Large intestine (tissue), 3 donors: ENCODE results near the gene INSC. TPM values are rescaled to one million over a fixed set of nuclear protein-coding genes. Genes with fewer than 3 reads are reported as not detected.

Source experiments
- DNase-seq, 2 donors: peaks; one replicate each; pipeline versions ENCODE4 v3.0.0 to v3.0.0-alpha.2; 2013
- H3K27ac ChIP-seq: one replicate; pipeline ENCODE4 v1.5.1; 2013; ENCODE audit warnings: low read length
- H3K27me3 ChIP-seq: 2 replicates; pipeline ENCODE4 v1.6.1; 2013; ENCODE audit warnings: low read length; ENCODE audit not compliant: control insufficient read depth, insufficient read depth
- H3K36me3 ChIP-seq: 2 replicates; pipeline ENCODE4 v1.6.1; 2013; ENCODE audit warnings: low read length; ENCODE audit not compliant: control insufficient read depth, insufficient read depth
- H3K4me1 ChIP-seq: one replicate; pipeline ENCODE4 v1.6.1; 2013; ENCODE audit warnings: low read length; ENCODE audit not compliant: control insufficient read depth, insufficient read depth
- H3K4me3 ChIP-seq: one replicate; pipeline ENCODE4 v1.5.1; 2013; ENCODE audit warnings: low read length
- H3K9me3 ChIP-seq: one replicate; pipeline ENCODE4 v1.6.1; 2013; ENCODE audit warnings: mild to moderate bottlenecking, low read depth, low read length, moderate library complexity; ENCODE audit not compliant: control insufficient read depth
- WGBS: methylation state at CpG from one replicate; pipeline ENCODE4 v1.1.5; 2013; ENCODE audit warnings: low lambda C conversion rate; ENCODE audit not compliant: insufficient coverage; 5-methylcytosine and 5-hydroxymethylcytosine counted together
- polyA plus RNA-seq: library from polyadenylated mRNA; unstranded; fragments of 120-200 nt; gene quantifications from one replicate; pipeline ENCODE4 v1.2.1, GENCODE V29; 2013

INSC gene
- polyA plus RNA-seq, 1 donor, result 7.2 TPM

DNA sequence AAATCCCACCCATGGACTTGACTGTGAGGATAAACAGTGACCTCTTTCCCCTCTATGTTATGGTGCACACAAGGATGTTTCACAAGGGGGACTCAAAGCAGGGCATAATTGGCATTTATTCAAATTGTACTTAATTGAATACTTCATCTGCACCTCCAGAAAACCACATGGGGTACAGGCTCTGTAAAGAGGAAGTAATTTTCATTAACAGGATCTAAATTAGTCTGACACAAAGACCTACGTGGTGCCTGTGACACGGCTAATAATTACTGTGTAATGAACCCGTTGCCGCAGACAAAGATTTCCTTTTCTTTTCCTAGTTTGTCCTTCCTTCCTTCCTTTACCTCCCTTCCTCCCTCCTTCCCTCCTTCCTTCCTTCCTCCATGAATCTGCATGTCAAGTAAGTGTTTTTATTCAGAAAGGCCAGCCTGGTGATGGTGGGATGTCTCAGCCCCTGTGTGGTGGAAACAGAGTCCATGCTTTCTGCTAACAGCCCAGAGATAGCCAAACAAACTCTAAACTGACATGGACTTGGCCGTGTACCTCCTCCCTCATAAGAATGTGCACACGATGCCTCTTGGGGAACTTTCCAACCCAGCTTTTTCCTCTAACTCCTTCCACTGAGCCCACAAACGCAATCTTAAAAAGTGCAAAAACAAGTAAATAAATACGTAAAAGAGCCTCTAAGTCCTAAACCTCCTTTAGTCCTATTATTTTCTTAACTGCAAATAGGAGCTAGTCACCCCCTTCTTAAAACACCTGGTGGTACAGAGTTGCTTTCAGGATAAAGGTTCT lies 118.8 kb downstream of the INSC start:
- DNase-seq, result no peak
- WGBS, result 60% methylated on average over 2 of the region's 8 CpGs
- Histone ChIP-seq H3K27ac (no peak overlapping the region), H3K27me3 (peaks cover 2% of the 10 kb centered on the region), H3K4me3 (no peak overlapping the region), H3K4me1 (no peaks in the 10 kb centered on the region), H3K36me3 (no peaks in the 10 kb centered on the region), H3K9me3 (no peaks in the 10 kb centered on the region)

DNA sequence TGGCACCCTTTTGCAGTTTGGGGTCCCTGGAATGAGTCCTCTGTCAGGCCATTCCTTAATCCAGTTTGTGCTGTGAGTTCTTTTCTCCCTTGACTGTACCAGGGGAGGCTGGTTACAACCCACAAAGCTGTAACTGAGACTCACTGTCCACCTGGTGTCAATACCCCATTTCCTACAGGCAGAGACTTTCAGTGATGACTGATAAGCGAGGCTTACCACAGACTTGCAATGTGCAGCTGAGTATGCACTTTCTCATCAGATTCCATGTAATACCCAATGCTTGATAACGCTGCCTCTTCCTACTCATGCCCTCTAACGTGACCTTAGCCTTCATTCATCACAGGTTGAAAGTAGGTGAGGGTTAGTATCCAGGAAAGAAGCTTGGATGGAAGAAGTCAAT lies 120.1 kb downstream of the INSC start:
- Histone ChIP-seq H3K27me3 (no peaks in the 10 kb centered on the region), H3K27ac (no peak overlapping the region), H3K9me3 (no peaks in the 10 kb centered on the region), H3K4me1 (no peaks in the 10 kb centered on the region), H3K4me3 (no peak overlapping the region), H3K36me3 (no peaks in the 10 kb centered on the region)
- DNase-seq, result no peak
- WGBS, result 72% methylated on average over 2 of the region's 3 CpGs

DNA sequence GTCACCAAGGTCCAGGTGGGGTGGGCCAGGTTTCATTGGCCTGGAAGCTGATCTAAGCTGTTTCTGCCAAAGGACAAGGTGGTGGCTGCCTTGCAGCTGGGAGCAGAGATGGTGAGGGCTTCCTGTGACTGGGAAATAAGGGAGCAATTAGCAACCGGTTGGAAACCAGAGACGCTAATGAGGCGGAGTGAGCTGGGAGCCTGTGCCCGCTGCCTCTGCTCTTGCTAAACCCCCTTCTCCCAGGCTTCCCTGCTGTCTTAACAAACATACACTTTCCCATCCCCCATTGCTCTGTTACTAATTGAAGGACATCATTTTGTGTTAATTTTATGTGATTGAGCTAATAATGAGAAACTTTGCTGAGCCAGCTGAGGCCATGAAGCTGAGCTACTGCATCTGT lies 121.8 kb downstream of the INSC start:
- Histone ChIP-seq H3K4me1 (no peaks in the 10 kb centered on the region), H3K36me3 (no peaks in the 10 kb centered on the region), H3K27ac (no peak overlapping the region), H3K27me3 (no peaks in the 10 kb centered on the region), H3K9me3 (no peaks in the 10 kb centered on the region), H3K4me3 (no peak overlapping the region)
- no CpG with 5 or more reads among the region's 4 CpGs for WGBS
- DNase-seq, result no peak

DNA sequence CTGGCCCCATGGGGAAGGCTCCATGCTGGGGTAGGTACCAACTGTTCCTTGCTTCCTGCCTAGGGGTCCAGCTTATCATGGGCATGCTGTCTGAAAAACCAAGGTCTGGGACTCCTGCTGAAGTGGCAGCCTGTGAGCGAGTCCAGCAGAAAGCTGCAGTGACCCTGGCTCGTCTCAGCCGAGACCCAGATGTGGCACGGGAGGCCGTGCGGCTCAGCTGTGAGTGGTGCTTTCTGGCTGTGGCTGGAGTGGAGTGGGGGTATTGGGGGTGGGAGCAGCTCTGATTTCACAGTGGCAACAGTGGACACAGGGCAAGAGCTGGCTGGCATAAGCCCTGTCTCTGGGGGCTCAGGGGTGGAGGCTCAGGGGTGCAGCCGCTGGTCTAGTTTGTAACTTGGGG lies 124.1 kb downstream of the INSC start:
- no peaks in the 10 kb centered on the region for H3K9me3 ChIP-seq
- H3K36me3 ChIP-seq, result no peaks in the 10 kb centered on the region
- H3K27ac ChIP-seq, result no peak overlapping the region
- no peaks in the 10 kb centered on the region for H3K27me3 ChIP-seq
- no peaks in the 10 kb centered on the region for H3K4me1 ChIP-seq
- no peak overlapping the region for H3K4me3 ChIP-seq
- no peak for DNase-seq
- no CpG with 5 or more reads among the region's 7 CpGs for WGBS

DNA sequence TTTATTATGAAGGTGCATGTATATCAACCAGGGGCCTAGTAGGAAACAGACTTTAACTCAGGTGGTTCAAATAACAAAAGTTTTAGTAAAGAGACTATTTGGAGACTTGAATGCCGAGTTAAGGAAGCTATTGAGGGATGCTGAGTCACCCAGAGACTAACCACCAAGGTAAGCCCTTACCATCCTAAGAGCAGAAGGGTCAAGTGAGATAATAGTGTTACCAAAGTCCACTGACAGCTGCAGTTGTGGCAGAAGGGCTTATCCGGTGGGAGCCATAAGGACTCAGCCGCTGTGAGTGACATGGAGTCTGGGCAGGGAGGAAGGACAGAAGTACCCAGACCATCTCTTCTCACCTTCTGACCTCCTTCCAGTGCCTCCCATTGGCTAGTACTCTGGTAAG lies 134.0 kb downstream of the INSC start:
- DNase-seq, result peak; percentile 34 to 47
- WGBS, result 100% methylated on average over 1 of the region's 3 CpGs
- Histone ChIP-seq H3K4me3 (no peak overlapping the region), H3K27ac (no peak overlapping the region), H3K36me3 (no peaks in the 10 kb centered on the region), H3K4me1 (no peaks in the 10 kb centered on the region), H3K27me3 (peaks cover 5% of the 10 kb centered on the region), H3K9me3 (no peaks in the 10 kb centered on the region)

DNA sequence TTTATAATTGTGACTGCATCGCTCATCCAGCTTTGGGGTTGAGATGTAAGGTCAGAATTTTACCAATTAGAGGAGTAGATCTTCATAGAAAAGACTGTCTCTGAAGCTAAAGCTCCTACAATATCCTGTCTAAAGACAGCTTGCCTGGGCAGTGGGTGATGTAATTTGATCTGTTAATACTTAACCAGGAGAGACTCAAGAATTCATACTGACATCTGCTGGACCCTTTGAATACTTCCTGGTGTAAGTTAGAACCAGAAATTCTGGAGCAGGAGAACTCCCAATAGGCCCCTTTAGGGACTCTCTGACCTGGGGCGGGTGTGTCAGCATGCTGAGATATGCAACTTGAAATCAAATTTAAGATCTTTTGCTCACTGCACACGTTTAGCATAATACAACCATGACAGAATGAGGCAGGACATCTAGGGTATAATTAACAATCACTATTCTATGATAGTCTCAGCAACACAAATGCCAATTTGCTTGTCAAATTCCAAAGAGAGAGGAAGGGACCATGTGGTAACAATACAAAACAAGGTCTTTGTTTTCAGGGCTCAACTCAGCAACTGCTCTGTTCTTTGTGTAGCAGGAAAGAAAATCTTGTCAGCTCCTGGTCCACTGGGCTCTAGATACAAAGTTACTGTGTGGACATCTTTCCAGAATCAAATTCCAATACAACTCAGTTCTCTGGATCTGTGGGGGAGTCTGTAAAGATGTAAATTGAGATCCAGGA lies 143.9 kb downstream of the INSC start:
- no peak overlapping the region for H3K27ac ChIP-seq
- WGBS, result 29% methylated on average over 1 of the region's 3 CpGs
- DNase-seq, result peak; percentile 60 to 73
- H3K4me1 ChIP-seq, result peaks cover 5% of the 10 kb centered on the region
- H3K36me3 ChIP-seq, result no peaks in the 10 kb centered on the region
- no peaks in the 10 kb centered on the region for H3K9me3 ChIP-seq
- no peaks in the 10 kb centered on the region for H3K27me3 ChIP-seq
- H3K4me3 ChIP-seq, result no peak overlapping the region

DNA sequence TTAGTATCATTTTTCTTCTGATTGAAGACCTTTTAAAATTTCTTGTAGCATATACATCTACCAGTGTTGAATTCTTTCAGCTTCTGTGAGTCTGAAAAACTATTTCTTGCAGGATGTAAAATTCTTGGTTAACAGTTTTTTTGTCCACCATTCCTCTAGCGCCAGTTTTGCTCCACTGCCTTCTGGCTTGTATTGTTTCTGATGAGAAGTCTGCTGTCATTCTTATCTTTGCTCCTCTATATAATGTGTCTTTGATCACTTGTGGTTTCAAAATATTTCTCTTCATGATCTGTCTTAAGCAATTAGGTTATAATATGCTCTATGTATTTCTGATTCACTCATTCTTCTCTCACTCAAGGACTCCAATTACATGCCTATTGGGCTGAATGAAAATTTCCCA lies 152.3 kb downstream of the INSC start:
- Histone ChIP-seq H3K4me3 (no peak overlapping the region), H3K27ac (no peak overlapping the region), H3K9me3 (no peaks in the 10 kb centered on the region), H3K4me1 (no peaks in the 10 kb centered on the region), H3K36me3 (no peaks in the 10 kb centered on the region), H3K27me3 (no peaks in the 10 kb centered on the region)
- 88% methylated on average over 1 of the region's 1 CpG for WGBS
- no peak for DNase-seq

DNA sequence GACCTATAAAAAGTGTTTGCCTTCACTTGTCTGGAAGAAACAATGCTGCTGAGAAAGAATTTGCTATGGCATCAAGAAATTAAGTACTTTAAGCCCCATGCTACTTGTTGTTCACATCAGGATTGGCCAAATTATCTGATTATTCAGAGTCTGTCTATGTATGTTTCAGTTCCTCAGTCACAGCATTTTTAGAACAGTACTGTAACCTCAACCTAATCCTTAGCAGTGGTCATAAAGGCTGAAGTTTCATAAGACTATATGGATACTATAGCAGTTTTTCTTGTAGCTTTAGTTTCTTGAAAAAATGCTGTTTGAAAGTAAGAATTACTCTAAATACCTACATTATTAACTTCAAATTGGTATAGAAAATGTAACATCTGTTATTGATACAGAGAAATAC lies 153.9 kb downstream of the INSC start:
- H3K4me3 ChIP-seq, result no peak overlapping the region
- H3K4me1 ChIP-seq, result no peaks in the 10 kb centered on the region
- H3K27me3 ChIP-seq, result no peaks in the 10 kb centered on the region
- no peaks in the 10 kb centered on the region for H3K36me3 ChIP-seq
- no peak for DNase-seq
- no peak overlapping the region for H3K27ac ChIP-seq
- no peaks in the 10 kb centered on the region for H3K9me3 ChIP-seq

DNA sequence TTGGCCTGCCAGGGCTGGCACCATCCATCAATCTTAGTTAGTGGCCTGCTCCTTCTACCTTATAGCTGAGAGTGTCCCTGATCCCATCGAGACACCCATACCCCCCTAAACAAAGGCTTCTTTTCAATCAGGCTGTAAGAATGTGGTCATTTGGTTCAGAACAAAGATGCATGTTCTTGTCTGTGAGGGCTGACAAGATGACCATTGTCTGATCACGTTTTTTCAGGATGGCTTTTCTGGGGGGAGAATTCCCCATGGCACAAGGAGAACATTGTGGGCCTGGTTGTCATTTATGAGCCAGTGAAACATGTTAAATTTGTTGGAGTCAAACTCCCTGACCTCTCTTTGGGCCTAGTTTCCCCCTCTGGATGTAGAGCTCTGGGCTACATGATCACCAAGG lies 160.4 kb downstream of the INSC start:
- Histone ChIP-seq H3K27ac (no peak overlapping the region), H3K4me3 (no peak overlapping the region), H3K9me3 (no peaks in the 10 kb centered on the region), H3K4me1 (no peaks in the 10 kb centered on the region), H3K36me3 (no peaks in the 10 kb centered on the region), H3K27me3 (peaks cover 2% of the 10 kb centered on the region)
- DNase-seq, result no peak
- WGBS, result no CpG with 5 or more reads among the region's 2 CpGs

DNA sequence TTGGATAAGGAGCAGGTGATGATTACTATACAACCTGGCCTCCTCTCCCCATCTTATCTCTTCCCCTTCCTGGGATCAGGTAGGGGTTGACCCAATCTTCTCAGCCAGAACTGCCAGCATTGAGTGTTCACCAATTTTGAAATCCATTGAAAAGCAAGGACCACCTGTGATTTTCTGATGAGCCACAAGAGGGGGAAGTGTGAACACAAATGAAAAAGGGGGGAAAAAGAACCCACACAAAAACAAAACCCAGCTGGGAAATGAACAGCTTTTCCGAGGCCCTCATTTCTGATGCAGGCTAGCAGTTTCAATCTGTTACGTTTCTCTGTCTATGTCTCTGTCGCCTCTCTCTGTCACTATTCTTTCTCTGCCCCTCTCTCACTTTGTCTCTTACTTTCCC lies 161.9 kb downstream of the INSC start:
- WGBS, result no CpG with 5 or more reads among the region's 3 CpGs
- Histone ChIP-seq H3K36me3 (no peaks in the 10 kb centered on the region), H3K4me3 (no peak overlapping the region), H3K27ac (no peak overlapping the region), H3K9me3 (no peaks in the 10 kb centered on the region), H3K27me3 (peaks cover 2% of the 10 kb centered on the region), H3K4me1 (no peaks in the 10 kb centered on the region)
- DNase-seq, result peak; percentile 6 to 17

DNA sequence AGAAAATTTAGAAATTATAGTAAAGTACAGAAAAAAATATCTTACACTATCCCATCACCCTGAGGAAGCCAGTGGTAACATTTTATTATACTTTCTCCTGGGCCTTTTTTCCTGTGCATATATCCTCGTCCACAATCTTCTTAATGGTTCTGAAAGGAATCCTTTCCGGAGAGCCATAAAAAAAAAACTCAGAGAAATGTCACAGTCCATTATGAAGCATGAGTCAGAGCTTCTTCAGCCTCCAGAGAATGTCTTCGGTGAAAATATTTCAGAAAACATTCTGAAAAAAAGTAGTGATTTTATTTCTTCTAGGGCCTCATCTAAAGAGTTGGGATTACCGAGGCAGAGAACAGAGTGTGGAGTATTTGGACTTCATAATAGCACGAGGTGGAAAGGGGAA lies 163.4 kb downstream of the INSC start:
- peaks cover 2% of the 10 kb centered on the region for H3K27me3 ChIP-seq
- peak in 1 of 2 donors; percentile 31 for DNase-seq
- no peaks in the 10 kb centered on the region for H3K4me1 ChIP-seq
- 100% methylated on average over 1 of the region's 5 CpGs for WGBS
- no peak overlapping the region for H3K27ac ChIP-seq
- H3K36me3 ChIP-seq, result no peaks in the 10 kb centered on the region
- H3K4me3 ChIP-seq, result no peak overlapping the region
- H3K9me3 ChIP-seq, result no peaks in the 10 kb centered on the region
